Rectal smooth muscle tissue (tissue), 1 donor: ENCODE results near the gene RASGRP3.

ENCODE experiments used
- H3K27ac ChIP-seq: one replicate; pipeline ENCODE4 v1.7.0; 2013; ENCODE audit warnings: low read depth, low read length, inconsistent platforms
- H3K27me3 ChIP-seq: one replicate; pipeline ENCODE4 v1.7.0; 2013; ENCODE audit warnings: low read length; ENCODE audit not compliant: control insufficient read depth, insufficient read depth
- H3K36me3 ChIP-seq: one replicate; pipeline ENCODE4 v1.7.0; 2013; ENCODE audit warnings: low read length; ENCODE audit not compliant: control insufficient read depth, insufficient read depth
- H3K4me1 ChIP-seq: one replicate; pipeline ENCODE4 v1.7.0; 2013; ENCODE audit warnings: low read length; ENCODE audit not compliant: control insufficient read depth, insufficient read depth
- H3K4me3 ChIP-seq: one replicate; pipeline ENCODE4 v1.7.0; 2013; ENCODE audit warnings: low read length
- H3K9ac ChIP-seq: one replicate; pipeline ENCODE4 v1.7.0; 2013; ENCODE audit warnings: low read length

Gene RASGRP3

DNA sequence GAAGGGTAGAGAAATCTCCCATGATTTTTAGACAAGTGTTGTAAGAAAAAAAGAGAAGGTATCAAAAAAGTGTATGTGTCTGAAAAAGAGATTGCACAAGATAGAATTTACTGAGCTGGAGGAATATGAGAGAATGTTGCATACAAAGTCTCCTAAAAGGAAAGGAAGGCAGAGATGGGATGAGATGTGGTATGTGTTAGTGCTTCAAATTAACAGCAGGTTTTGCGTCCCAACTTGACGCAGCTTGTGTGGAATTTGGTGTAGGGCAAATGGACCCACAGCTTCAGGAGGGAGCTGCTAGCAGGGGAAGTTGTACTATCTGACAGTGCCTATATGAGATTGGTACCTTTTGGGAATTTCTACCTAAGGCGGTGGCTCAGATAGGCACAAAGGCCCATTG lies 9.0 kb upstream of the RASGRP3 start:
- Histone ChIP-seq H3K27me3 (no peaks in the 10 kb centered on the region), H3K9ac (no peak overlapping the region), H3K4me1 (no peaks in the 10 kb centered on the region), H3K4me3 (no peak overlapping the region), H3K36me3 (no peaks in the 10 kb centered on the region), H3K27ac (no peak overlapping the region)

DNA sequence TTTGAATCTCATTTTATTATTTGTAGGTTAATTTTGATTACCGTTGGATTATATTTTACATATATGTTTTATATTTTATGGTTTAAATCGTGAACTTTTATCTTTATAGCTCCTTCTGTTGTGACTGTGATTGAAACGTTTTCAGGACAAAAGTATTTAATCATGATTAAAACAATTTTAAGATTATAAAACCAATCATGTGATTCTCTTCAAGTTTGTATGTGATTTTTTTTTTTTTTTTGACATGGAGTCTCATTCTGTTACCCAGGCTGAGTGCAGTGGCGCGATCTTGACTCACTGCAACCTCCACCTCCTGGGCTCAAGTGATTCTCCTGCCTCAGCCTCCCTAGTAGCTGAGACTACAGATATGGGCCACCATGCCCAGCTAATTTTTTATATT lies 7.2 kb upstream of the RASGRP3 start:
- no peak overlapping the region for H3K9ac ChIP-seq
- no peaks in the 10 kb centered on the region for H3K4me1 ChIP-seq
- H3K27ac ChIP-seq, result no peak overlapping the region
- no peaks in the 10 kb centered on the region for H3K27me3 ChIP-seq
- H3K4me3 ChIP-seq, result no peak overlapping the region
- H3K36me3 ChIP-seq, result no peaks in the 10 kb centered on the region

DNA sequence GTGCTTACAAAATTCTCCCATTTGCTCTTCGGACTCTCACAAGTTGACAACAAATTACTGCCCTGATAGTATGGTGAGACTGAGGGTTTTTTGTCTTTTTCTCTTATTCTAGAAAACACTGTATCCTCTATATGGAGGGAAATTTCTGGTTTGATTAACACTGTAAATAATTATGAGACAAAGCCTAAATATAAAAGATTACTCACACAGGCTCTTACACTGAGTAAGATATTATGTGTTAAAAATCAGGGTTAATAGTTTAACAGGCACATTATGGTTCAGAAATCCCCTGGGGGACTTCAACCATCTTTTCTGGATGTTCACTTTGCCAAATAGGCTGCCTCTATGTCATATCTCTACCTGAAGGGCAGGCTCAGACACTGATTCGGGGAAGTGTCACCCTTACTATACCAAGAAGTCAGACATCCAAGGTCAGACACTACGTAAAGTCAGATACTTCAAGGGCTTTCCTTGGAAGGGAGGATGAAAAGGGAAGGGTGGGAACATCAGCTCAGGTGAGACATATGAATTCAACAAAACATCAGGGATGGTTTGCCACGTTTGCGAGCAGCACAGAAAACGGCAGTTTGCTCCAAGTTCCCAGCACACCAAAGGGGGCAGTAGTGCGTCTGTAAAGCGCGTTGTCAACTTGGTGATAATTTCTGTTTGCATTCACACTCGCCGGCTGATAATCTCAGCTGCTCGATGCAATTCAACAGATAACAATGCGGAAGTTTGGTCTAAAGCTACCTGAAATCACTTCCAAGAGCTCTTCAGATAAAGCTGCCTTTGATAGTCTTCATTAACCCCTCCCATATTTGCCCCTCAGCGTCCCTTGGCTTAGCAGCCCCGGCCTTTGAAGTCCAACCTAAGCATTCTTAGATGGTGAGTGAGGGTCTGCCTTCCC lies 972 bp upstream of the RASGRP3 start:
- H3K4me1 ChIP-seq, result no peaks in the 10 kb centered on the region
- H3K9ac ChIP-seq, result peak overlapping the region; percentile 46
- H3K36me3 ChIP-seq, result no peaks in the 10 kb centered on the region
- peak overlapping the region; percentile 86 for H3K4me3 ChIP-seq
- no peaks in the 10 kb centered on the region for H3K27me3 ChIP-seq
- peak overlapping the region; percentile 82 for H3K27ac ChIP-seq

DNA sequence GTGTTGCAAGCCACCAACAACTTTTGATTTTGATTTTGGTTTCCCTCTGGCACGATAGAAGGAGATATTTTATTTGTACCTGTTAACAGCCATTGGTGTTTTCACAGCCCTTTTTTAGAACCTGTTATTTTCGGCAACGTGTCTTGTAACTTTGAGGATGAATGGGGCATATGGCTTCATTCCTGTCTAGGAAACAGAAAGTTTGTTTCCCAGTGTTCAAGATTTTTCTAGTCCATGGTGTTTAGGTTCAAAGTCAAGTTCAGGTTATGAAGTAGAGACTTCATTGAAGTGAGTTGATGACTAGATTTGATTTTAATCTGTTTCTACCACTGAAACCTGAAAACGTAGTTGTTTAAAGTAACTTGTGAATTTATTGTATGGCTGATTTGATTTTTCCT lies 343 bp downstream of the RASGRP3 start:
- Histone ChIP-seq H3K27me3 (no peaks in the 10 kb centered on the region), H3K4me3 (peak overlapping the region; percentile 86), H3K9ac (no peak overlapping the region), H3K4me1 (no peaks in the 10 kb centered on the region), H3K27ac (peak overlapping the region; percentile 82), H3K36me3 (no peaks in the 10 kb centered on the region)

DNA sequence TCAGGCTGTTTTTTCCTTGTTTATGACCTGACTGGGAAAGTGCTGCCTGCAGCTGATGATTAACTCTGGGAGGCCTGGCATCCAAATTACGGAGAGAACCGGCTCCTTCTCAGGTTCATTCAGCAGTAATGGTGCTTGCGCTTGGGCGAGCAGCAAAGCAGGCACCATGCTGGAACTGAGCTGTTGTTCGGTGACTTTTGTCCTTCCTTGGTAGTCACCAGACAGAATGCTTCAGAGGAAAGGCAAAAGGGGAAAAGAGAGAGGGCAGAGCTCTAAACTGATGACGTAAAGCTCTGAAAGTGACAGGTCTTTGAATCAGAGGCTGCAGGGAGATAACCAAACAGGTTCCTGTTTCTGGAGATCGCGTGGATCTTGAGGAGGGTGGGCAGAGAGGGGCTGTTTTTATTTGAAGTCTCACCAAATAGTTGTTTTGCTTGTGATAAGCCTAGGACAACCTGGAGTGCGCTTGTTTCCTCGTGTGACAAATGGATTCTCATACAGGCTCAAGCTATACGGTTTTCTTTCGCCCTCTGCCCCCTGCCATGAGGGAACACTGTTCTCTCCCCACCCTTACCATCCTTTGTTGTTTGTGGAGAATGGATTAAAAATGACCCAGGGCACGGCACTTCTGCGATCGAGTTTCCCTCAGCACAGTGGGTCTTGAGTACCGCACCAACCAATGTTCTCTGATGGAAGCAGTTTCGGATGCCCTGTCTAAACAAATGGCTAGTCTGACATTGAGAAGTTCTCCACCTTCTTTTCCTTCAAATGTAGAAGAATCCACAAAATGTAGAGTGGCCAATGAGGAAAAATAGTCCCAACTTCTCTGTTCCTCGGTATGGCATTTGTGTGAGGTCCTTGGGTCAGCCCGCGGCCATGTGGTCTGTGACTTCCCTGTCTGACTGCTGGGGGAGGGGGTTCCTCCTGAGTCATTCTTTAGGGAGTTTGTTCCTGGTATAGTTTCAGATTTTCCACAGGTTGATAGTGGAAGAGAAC lies 1.3 kb downstream of the RASGRP3 start:
- no peaks in the 10 kb centered on the region for H3K4me1 ChIP-seq
- H3K27me3 ChIP-seq, result no peaks in the 10 kb centered on the region
- peak overlapping the region; percentile 42 for H3K4me3 ChIP-seq
- H3K9ac ChIP-seq, result no peak overlapping the region
- H3K27ac ChIP-seq, result no peak overlapping the region
- H3K36me3 ChIP-seq, result no peaks in the 10 kb centered on the region

DNA sequence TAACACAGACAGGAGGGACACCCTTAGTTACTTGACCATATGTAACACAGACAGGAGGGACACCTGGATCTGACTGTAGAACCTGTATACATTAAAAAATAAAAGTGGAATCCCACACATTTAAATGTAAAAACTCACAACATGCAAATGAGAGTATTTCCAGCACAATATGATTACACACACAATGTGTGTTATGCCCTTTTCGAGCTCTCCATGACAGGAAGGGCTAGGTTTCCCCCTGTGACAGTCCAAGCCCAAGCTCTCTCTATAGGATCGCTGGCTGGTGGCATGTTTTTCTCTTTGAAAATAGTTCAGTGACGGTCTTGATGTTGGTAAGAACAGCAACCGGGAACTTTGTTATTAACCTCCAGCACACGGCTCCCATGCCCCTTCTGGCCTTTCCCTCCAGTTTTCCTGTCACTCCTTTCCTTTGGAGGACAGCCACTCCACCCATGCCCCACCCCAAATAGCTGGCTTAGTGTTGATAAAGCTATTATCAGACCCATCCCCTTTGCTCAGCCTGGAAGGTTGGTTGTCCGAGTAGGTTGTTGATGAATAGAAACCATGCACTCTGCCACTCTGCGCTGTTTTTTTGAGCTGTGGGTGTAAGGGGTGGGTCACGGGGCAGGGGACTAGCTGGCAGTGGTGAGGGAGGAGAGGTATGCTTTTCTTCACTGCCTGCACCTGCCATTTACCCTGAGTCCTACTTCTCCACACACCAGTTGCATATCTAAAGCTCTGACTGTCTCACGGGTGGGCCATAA lies 2.7 kb downstream of the RASGRP3 start:
- Histone ChIP-seq H3K27ac (no peak overlapping the region), H3K9ac (no peak overlapping the region)

DNA sequence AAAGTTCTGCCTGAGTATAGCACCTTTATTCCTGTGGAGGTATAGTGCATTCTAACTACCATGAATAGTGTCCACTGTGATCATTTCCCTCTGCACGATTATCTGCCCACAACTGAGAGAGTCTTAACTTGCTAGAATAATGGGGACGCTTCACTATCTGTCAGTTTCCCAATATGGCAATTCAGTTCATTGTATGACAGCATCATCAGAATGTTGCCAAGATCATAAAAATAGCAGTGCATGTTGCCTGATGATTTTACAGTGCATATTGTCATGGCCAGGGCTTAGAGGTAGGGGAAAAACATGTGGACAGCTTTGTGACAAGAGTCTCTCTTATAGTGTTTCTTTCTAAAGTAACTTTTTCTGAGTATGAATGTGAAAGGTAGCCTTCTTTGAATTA lies 6.1 kb downstream of the RASGRP3 start:
- Histone ChIP-seq H3K9ac (no peak overlapping the region), H3K36me3 (no peaks in the 10 kb centered on the region), H3K27ac (no peak overlapping the region), H3K27me3 (no peaks in the 10 kb centered on the region), H3K4me3 (no peak overlapping the region), H3K4me1 (no peaks in the 10 kb centered on the region)

More for the DNA sequence above, 2.7 kb downstream of the RASGRP3 start:
- Histone ChIP-seq H3K27me3 (no peaks in the 10 kb centered on the region), H3K36me3 (no peaks in the 10 kb centered on the region), H3K4me1 (no peaks in the 10 kb centered on the region), H3K4me3 (no peak overlapping the region)

DNA sequence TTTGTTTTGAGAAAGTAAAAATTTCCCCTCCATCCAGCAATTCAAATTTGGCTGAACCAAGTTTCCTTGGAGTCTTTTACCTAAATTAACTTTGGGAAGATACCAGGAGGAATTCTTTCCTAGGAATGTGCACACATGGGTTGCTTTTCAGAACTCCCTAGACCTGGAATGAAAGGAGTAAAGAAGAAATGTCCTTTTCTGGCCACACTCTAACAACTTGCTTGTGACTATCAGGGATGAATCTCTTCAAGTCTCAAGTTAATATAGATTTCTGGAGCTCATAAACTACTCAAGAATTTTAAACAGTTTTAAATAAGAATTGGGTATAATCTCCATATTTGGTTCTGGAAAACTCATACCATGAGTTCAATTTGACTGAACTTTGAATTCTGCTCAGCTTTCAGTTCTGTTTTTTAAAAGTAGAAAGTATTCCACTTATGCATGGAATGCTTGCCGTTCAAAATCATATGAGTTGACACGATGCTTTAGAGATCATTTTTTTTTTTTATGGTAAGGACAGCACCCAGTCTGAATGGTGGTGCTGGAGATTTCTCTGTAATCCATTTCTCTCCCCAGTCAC lies 7.7 kb downstream of the RASGRP3 start:
- no peak overlapping the region for H3K4me3 ChIP-seq
- H3K4me1 ChIP-seq, result no peaks in the 10 kb centered on the region
- H3K27me3 ChIP-seq, result no peaks in the 10 kb centered on the region
- H3K27ac ChIP-seq, result no peak overlapping the region
- H3K9ac ChIP-seq, result no peak overlapping the region
- no peaks in the 10 kb centered on the region for H3K36me3 ChIP-seq

DNA sequence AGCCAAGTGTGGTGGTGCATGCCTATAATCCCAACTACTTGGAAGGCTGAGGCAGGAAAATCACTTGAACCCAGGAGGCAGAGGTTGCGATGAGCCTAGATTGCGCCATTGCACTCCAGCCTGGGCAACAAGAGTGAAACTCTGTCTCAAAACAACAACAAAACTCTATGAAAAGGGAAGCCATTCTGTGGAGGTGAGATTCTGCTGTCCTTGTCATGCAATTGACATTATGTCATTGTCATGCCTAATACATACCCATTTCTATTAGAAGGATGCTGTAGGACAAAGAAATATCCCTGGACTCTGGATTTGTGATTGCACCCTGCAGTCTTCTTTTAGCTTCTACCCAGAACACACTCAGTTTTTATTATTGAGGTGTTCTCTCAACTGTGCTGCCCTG lies 8.6 kb downstream of the RASGRP3 start:
- Histone ChIP-seq H3K4me3 (no peak overlapping the region), H3K27me3 (no peaks in the 10 kb centered on the region), H3K36me3 (no peaks in the 10 kb centered on the region), H3K27ac (no peak overlapping the region), H3K4me1 (no peaks in the 10 kb centered on the region), H3K9ac (no peak overlapping the region)

DNA sequence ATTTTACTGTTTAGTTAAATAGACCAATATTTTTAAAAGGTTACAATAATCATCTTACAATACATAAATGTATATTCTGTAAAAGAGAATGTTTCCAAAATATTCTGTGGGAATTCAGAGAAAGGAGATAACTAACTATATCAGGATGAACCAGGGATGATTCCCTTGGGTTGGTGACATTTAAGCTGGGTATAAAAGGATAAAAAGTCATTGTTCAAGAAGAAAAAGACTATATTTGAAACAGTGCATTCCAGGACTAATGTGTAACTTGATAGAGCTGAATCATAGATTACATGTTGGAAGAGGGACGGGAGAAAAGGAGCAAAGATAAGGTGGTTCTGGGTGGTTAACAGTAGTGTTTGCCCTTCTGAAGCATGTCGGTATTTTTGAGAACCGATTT lies 10.1 kb downstream of the RASGRP3 start:
- no peak overlapping the region for H3K27ac ChIP-seq
- H3K4me3 ChIP-seq, result no peak overlapping the region
- no peaks in the 10 kb centered on the region for H3K4me1 ChIP-seq
- H3K27me3 ChIP-seq, result no peaks in the 10 kb centered on the region
- no peaks in the 10 kb centered on the region for H3K36me3 ChIP-seq
- H3K9ac ChIP-seq, result no peak overlapping the region

DNA sequence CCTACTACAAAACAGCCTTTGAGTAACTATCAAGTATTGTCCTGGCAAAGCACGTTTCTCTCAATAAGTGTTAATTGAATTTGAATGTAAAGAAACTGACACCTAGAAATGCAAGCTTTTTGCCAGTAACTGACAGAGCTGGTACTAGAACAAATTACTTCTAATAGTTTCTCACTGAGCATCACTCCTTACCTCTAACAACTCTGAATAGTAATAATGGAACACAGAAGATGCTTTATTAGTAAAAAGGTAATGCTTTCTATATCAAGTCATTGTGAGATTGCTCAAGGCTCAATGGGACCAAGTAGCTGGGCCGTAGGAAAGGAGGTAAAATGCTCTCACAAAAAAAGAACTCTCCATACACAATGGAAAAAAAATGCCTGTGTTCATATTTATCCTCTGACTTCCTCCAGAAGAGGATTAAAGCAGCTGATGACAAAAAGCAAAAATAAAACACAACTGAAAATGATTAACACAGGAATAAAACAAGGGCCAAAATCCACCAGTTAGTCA lies 11.8 kb downstream of the RASGRP3 start:
- no peaks in the 10 kb centered on the region for H3K4me1 ChIP-seq

More for the DNA sequence above, 11.8 kb downstream of the RASGRP3 start:
- Histone ChIP-seq H3K27ac (no peak overlapping the region), H3K9ac (no peak overlapping the region), H3K36me3 (no peaks in the 10 kb centered on the region), H3K4me3 (no peak overlapping the region), H3K27me3 (no peaks in the 10 kb centered on the region)
